Sciatic nerve (tissue), 2 donors: ENCODE measurements around the gene WNT3A. TPM values are rescaled to one million over a fixed set of nuclear protein-coding genes. Genes with fewer than 3 reads are reported as not detected.
"Not testable (repeated sequence)": the region's sequence is repeated elsewhere in the genome, so short reads cannot be mapped to it uniquely, and the experiment has no call there.

Experiments
- ATAC-seq: fragments of 200-7000 bp; cut with Tn5 transposase; one replicate; pipeline ENCODE4 v1.9.1; 2020; ENCODE audit warnings: mild to moderate bottlenecking, moderate library complexity
- DNase-seq: peaks from one replicate; pipeline ENCODE4 v3.0.0-alpha.2; 2020; ENCODE audit warnings: low spot score
- intact Hi-C: fragments of 100-400 bp; cut with DNase I; formaldehyde crosslinking; loops from one replicate; pipeline ENCODE4 v1.14.2; 2022
- total RNA-seq: library from RNA; stranded (reverse); fragmentation: NEBNext Ultra II Directional; extraction: Animal tissue kit (Norgen Biotek cat#: 25700); gene quantifications from one replicate; pipeline ENCODE4 v1.2.1, GENCODE V29; 2021
- donor health status: DM: no; HTN: no; CAD: no.
- donor health status: DM: no; HTN: no; CAD: no.

Gene WNT3A, protein sequence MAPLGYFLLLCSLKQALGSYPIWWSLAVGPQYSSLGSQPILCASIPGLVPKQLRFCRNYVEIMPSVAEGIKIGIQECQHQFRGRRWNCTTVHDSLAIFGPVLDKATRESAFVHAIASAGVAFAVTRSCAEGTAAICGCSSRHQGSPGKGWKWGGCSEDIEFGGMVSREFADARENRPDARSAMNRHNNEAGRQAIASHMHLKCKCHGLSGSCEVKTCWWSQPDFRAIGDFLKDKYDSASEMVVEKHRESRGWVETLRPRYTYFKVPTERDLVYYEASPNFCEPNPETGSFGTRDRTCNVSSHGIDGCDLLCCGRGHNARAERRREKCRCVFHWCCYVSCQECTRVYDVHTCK
- not detected for total RNA-seq

DNA sequence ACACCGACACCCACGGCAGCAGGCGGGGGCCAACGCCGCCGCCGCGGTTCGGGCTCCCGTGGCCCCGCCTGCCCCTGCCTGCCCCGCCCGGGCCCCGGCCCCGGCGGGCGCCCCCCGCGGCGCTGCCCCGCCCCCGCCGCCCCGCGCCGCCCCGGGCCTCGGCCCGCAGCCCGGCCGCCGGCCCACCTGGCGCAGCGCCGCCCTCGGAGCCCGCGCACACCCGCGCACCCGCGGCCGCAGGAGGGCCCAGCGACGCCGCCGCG lies at the start of gene WNT3A:
Gene WNT3A, plus strand, starts transcription at position 213 of the 263 bp plus-strand sequence. CDS start 131 bp downstream, outside the sequence.
- DNase-seq (no peak), ATAC-seq (no peak)
- intact Hi-C loops: no loop called here

GRCh38 chr1:227958617-227959324 lies 48.0 kb upstream of the WNT3A start:
- intact Hi-C loops: no loop called here
- ATAC-seq (no peak), DNase-seq (peak; percentile 34)

DNA sequence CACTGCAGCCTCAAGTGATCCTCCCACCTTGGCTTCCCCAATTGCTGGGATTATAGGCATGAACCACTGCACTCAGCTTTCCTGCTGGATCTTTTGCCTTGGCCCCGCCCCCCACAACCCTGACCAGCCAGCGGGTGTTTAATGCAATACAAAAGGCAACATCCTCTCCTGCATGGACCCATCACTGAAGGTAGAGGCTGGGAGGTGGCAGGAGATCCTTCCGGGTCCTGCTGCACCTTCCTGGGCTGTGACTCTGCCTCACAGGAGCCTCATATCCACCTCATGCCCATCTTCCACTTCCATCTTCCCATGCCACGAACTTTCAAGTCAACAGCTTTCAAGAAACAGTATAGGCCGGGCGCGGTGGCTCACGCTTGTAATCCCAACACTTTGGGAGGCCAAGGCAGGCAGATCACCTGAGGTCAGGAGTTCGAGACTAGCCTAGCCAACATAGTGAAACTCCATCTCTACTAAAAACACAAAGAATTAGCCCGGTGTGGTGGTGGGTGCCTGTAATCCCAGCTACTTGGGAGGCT lies 47.4 kb upstream of the WNT3A start:
- peak; percentile 17 for DNase-seq
- no peak for ATAC-seq
- intact Hi-C loops: no loop called here

- intact Hi-C loops: no loop called here
- DNase-seq: no peak
- no peak for ATAC-seq
Observed at GRCh38 chr1:227961651-227962466, 44.9 kb upstream of the WNT3A start.

DNA sequence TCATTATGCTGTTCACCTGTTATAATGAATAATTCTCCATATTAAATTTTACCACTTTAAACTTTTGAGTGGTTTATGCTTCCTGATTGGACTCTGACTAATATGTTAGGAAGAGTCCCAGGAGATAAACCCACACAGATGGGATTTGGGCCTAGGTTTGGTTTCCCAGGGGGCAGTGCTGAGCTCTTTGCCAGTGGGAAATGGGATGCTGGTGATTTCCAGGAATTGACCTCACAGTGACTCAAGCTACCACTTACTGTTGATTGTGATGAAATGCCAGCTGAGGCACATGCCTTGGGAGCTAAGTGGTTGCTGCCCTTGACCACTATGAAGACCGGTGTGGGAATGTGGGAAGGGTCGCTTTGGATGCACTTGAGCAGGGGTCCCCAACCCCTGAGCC lies 40.1 kb upstream of the WNT3A start:
- ATAC-seq, intact Hi-C loops: not testable (repeated sequence)

GRCh38 chr1:227967815-227968214 lies 39.0 kb upstream of the WNT3A start:
- ATAC-seq, DNase-seq, intact Hi-C loops: not testable (repeated sequence)

More for the DNA sequence above, 40.1 kb upstream of the WNT3A start:
- not testable (repeated sequence) for DNase-seq

- intact Hi-C loops, DNase-seq, ATAC-seq: not testable (repeated sequence)
Observed at GRCh38 chr1:227970076-227970995, 36.5 kb upstream of the WNT3A start.

DNA sequence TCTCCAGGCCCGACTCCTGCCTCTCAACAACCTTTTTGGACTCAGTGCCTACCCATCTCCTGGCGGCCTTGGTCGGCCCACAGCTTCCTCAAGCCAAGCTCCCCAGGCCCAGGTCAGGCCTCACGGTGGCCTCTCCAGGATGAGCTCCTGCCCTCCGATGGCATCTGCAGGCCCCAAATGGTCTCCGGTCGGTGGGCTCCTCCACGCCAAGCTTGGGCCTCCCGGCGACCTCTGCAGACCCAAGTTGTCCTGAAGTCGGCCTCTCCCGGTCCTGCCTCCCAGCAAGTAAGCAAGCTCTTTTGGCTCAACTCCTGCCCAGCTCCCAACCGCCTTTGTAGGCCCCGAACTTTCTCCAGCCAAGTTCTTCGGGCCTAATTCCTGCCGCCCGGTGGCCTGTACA lies 35.6 kb upstream of the WNT3A start:
- DNase-seq, intact Hi-C loops: not testable (repeated sequence)

DNA sequence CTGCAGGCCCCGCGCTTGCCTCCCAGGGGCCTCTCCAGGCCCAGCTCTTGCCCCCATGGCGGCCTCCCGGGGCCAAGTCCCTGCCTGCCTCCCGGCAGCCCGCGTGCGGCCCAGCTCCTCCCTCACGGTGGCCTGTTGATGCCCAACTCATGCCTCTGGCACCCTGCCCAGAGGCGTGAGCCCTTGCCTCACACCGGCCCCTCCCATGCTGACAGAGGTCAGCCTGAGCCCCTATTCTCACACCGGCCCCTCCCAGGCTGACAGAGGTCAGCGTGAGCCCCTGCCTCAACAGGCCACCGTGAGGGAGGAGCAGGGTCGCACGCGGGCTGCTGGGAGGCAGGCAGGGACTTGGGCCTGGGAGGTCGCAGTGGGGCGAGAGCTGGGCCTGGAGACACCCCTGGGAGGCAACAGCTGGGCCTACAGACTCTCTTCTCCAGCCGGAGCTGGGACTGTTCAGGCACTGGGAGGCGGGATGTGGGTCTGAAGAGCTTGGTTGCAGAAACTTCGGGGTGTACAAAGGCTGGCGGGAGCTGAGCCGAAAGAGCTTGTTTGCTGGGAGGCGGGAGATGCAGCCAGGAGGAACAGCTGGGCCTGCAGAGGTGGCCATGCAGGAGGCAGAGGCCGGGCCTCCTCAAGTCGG lies 35.0 kb upstream of the WNT3A start:
- intact Hi-C loops, ATAC-seq, DNase-seq: not testable (repeated sequence)

More for the DNA sequence above, 35.6 kb upstream of the WNT3A start:
- not testable (repeated sequence) for ATAC-seq

DNA sequence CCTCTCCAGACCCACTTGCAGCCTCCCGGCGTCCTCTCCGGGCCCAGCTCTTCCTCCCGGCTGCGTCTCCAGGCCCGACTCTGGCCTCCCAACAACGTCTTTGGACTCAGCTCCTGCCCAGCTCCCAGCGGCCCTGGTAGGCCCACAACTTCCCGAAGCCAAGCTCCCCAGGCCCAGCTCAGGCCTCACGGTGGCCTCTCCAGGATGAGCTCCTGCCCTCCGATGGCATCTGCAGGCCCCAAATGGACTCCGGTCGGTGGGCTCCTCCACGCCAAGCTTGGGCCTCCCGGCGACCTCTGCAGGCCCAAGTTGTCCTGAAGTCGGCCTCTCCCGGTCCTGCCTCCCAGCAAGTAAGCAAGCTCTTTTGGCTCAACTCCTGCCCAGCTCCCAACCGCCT lies 34.5 kb upstream of the WNT3A start:
- DNase-seq, intact Hi-C loops, ATAC-seq: not testable (repeated sequence)

- DNase-seq: peak; percentile 86
- not testable (repeated sequence) for ATAC-seq
Observed at GRCh38 chr1:227972843-227973374, 33.9 kb upstream of the WNT3A start.

DNA sequence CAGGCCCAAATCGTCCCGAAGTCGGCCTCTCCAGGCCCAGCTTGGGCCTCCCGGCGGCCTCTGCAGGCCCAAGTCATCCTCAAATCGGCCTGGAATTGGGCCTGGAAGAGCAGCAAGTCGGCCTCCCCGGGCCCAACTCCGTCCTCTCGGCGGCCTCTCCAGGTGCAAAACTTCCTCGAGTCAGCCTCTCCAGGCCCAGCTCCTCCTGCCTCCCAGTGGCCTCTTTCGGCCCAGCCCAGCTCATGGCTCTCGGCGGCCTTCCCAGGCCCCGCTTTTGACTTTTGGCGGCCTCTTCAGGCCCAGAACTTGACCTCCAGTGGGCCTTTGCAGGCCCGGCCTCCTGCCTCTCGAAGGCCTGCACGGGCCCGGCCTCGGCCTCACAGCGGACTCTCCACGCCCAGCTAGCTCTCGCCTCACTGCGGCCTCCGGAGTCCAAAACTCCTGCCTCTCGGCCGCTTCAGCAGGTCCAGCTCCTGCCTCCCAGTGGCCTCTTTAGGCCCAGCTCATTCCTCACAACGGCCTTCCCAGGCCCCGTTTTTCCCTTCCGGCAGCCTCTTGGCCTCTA lies 33.0 kb upstream of the WNT3A start:
- intact Hi-C loops, ATAC-seq, DNase-seq: not testable (repeated sequence)

More at GRCh38 chr1:227972843-227973374, 33.9 kb upstream of the WNT3A start:
- intact Hi-C loops: not testable (repeated sequence)

GRCh38 chr1:227975583-227976283 lies 31.1 kb upstream of the WNT3A start:
- DNase-seq, intact Hi-C loops, ATAC-seq: not testable (repeated sequence)

DNA sequence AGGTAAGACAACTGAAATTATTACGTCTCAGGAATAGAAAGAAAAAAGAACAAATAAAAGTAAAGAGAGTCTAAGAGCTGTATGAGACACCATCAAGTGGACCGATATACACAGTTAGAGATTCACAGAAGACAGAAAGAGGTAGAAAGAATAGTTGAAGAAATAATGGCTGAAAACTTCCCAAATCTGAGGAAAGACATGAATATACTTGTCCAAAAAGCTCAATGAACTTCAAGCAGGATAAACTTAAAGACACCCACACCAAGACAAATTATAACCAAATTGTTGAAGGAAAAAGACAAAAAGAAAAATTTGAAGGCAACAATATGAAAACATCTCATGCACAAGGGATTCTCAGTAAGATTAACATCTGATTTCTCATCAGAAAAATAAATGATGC lies 19.6 kb upstream of the WNT3A start:
- intact Hi-C loops: no loop called here
- DNase-seq: no peak
- no peak for ATAC-seq

DNA sequence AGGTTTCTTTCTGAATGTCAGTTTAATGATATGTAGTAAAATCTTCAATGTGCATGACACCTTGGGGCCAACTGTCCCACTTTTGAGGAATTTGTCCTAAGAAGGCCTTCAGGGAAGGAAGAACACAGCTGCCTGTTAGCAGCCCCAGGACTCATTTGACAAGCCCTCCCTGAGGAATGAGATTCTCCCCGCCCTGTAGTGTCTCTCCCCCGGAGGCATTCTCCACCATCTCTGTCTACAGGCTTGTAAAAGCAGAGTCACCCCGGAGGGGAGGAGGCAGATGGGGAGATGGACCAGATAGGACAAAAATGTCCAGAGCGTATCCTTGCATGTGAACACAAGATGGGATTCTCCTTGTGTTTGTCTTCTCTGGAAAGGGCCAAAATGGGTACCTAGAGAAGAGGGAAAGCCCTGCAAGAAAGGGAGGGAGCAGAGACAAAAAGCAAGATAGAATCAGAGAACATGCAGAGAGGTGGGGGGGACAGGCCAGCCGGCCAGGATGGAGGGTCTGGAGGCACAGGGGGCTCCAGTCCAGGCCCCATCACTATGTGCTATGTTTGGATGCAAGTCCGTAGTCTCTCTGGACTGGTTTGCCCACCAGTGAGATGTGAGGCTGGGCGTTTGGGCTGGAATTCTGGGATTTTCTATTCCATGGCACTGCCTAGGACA lies 12.0 kb upstream of the WNT3A start:
- intact Hi-C loops: no loop called here
- peak; percentile 14 for DNase-seq
- ATAC-seq: no peak
